ENCODE measurements around the gene ABCC2.

DNA sequence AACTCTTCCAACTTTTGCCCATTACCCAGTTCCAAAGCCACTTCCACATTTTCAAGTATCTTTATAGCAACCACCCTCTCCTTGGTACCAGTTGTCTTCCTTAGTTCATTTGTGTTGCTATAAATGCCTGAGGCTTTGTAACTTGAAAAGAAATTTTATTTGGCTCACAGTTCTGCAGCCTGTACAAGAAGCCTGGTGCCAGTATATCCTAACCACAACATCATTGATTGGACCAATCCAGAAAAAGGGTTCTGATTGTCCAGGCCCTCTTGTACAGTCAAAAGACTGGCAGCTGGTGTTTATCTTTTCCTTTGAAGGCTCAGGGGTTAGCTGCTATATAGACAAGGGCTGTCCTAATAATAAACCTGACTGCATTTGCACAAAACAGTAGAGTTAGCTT, 21.1 kb upstream of the ABCC2 start:
- TF ChIP-seq CTCF (IDR thresholded peaks at IDR 0.05) (no peak), ZFX (IDR thresholded peaks at IDR 0.05; ENCODE audit: borderline replicate concordance) (no peak)

All from 22Rv1 (cell line).